GM12891 (cell line): ENCODE measurements around the gene FCHO2.

ENCODE experiments used
- DNase-seq: peaks from one replicate; pipeline ENCODE4 v3.0.0; 2011; ENCODE audit warnings: low spot score; ENCODE audit not compliant: insufficient read length
- FAIRE-seq: peaks from 2 replicates; lab custom pipeline; 2011; peaks lifted over from hg19 to GRCh38; lab: Jason Lieb, UNC
- PAX5 ChIP-seq: IDR thresholded peaks from 2 replicates; pipeline ENCODE4 v1.6.1; 2011; ENCODE audit warnings: low read length, moderate library complexity, mild to moderate bottlenecking; ENCODE audit not compliant: insufficient read depth, severe bottlenecking
- POLR2A ChIP-seq: IDR thresholded peaks from 2 replicates; pipeline ENCODE4 v1.6.1; 2011; ENCODE audit warnings: low read depth, low read length, control low read depth
- POLR2AphosphoS5 ChIP-seq: IDR thresholded peaks from 2 replicates; pipeline ENCODE4 v1.6.1; 2011; ENCODE audit warnings: low read depth, low read length, control low read depth
- POU2F2 ChIP-seq: IDR thresholded peaks from 2 replicates; pipeline ENCODE4 v1.6.1; 2011; ENCODE audit warnings: low read depth, mild to moderate bottlenecking, control low read depth, low read length, moderate library complexity
- SPI1 ChIP-seq: IDR thresholded peaks from 2 replicates; pipeline ENCODE4 v1.6.1; 2011; ENCODE audit warnings: low read depth, low read length, control low read depth
- TAF1 ChIP-seq: IDR thresholded peaks from 2 replicates; pipeline ENCODE4 v1.6.1; 2011; ENCODE audit warnings: low read depth, low read length, control low read depth

The FCHO2 gene

DNA sequence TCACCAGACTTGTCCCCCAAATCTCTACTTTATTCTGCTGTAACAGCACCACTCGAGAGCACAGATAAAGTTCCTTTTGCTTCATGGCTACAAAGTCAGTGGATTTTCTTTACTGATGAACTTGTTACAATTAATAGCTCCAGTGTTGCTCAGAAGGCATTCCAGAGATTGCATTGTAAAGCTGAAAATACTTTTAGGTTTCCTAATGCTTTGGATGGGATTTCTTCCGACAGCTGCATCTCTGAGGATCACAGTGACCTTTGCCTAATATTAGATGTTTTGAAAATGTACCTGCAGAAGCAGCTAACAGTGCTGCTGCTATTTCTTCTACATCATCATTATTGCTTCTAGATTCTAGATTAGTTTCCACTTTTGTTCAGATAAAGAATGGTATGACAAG is 105.8 kb downstream of the FCHO2 start:
- TF ChIP-seq TAF1: no peak
- TF ChIP-seq POU2F2: no peak
- TF ChIP-seq POLR2AphosphoS5: no peak
- DNase-seq: no peak
- FAIRE-seq: no peak

DNA sequence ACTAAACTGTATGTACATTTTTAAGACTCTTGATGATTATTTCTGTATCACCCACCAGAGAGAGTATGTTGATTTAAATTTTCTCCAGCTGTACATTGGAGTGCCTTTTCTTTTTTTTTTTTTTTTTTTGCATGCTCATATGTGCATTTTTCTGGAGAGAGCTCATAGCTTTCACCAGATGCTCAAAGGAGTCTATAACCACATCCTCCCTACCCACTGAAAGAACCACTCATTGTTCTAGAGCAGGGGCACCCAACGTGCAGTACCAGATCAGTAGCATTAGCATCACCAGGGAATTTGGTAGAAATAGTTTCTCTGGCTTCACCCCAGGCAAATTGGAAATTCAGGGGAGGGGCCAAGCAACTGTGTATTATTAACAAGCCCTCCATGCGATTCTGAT is 110.6 kb downstream of the FCHO2 start:
- DNase-seq: no peak
- FAIRE-seq: no peak
- TF ChIP-seq SPI1: no peak

GRCh38 chr5:73067213-73067612 is 111.4 kb downstream of the FCHO2 start:
- DNase-seq (no peak), FAIRE-seq (no peak)
- no peak for TF ChIP-seq POU2F2
- no peak for TF ChIP-seq POLR2AphosphoS5
- TF ChIP-seq SPI1: no peak
- no peak for TF ChIP-seq PAX5
- no peak for TF ChIP-seq POLR2A
- no peak for TF ChIP-seq TAF1

- FAIRE-seq (no peak), DNase-seq (no peak)
- no peak for TF ChIP-seq POU2F2
- TF ChIP-seq POLR2AphosphoS5: no peak
- TF ChIP-seq TAF1: no peak
- no peak for TF ChIP-seq SPI1
- TF ChIP-seq POLR2A: no peak
- no peak for TF ChIP-seq PAX5
These were observed 125.3 kb downstream of the FCHO2 start for GRCh38 chr5:73081093-73081492.

GRCh38 chr5:73088026-73088425 is 132.2 kb downstream of the FCHO2 start:
- TF ChIP-seq POLR2A (no peak), SPI1 (no peak), TAF1 (no peak), PAX5 (no peak), POU2F2 (no peak), POLR2AphosphoS5 (no peak)
- FAIRE-seq: no peak
- DNase-seq: no peak

GRCh38 chr5:73093943-73094342 is 138.1 kb downstream of the FCHO2 start:
- no peak for FAIRE-seq
- TF ChIP-seq PAX5: no peak
- no peak for DNase-seq

- FAIRE-seq (no peak), DNase-seq (no peak)
- TF ChIP-seq POLR2A (no peak), POLR2AphosphoS5 (no peak), TAF1 (no peak), POU2F2 (no peak), SPI1 (no peak), PAX5 (no peak)
These were observed 138.6 kb downstream of the FCHO2 start for GRCh38 chr5:73094415-73094814.

- no peak for FAIRE-seq
- no peak for DNase-seq
- TF ChIP-seq POU2F2: no peak
- no peak for TF ChIP-seq SPI1
- TF ChIP-seq POLR2A: no peak
- TF ChIP-seq POLR2AphosphoS5: no peak
- TF ChIP-seq TAF1: no peak
- TF ChIP-seq PAX5: no peak
These were observed 139.9 kb downstream of the FCHO2 start for GRCh38 chr5:73095564-73096238.

GRCh38 chr5:73096239-73096575 is 140.4 kb downstream of the FCHO2 start:
- no peak for FAIRE-seq
- no peak for TF ChIP-seq POLR2A
- no peak for TF ChIP-seq TAF1
- no peak for TF ChIP-seq SPI1
- DNase-seq: no peak

GRCh38 chr5:73097740-73098139 is 141.9 kb downstream of the FCHO2 start:
- DNase-seq (no peak), FAIRE-seq (no peak)
- no peak for TF ChIP-seq PAX5
- TF ChIP-seq SPI1: no peak
- no peak for TF ChIP-seq POLR2A
- TF ChIP-seq POLR2AphosphoS5: no peak
- TF ChIP-seq TAF1: no peak
- TF ChIP-seq POU2F2: no peak

DNA sequence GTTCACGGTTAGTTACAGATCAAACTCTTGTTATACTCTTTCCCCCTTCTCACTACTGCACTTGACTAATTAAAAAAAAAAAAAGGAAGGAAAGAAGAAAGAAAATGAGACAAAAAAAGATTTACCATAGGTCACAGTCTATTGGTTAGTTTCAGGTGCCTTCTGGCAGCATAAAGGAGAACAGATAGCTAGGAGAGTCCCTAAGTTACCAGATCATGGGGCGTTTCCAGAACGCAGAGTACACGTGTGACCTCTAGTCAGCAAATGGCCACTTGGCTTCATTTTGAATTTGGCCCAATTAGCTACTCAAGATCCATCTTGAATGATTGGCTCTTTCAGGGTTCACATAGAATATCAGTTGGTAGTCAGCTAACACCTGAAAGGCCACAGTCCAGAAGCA is 144.3 kb downstream of the FCHO2 start:
- TF ChIP-seq PAX5 (no peak), POLR2A (no peak), POLR2AphosphoS5 (no peak), TAF1 (no peak)
- DNase-seq (no peak), FAIRE-seq (no peak)

- no peak for DNase-seq
- FAIRE-seq: no peak
- TF ChIP-seq POLR2AphosphoS5 (no peak), POU2F2 (no peak), TAF1 (no peak), POLR2A (no peak), PAX5 (no peak), SPI1 (no peak)
These were observed 148.0 kb downstream of the FCHO2 start for GRCh38 chr5:73103870-73104299.
